HG03060 (cell line): Measurements from ENCODE around the gene PARD3B.

ENCODE experiments used
- ATAC-seq: cut with Tn5 transposase; IDR thresholded peaks from one replicate; pipeline ENCODE4 v1.9.1; 2021; ENCODE audit warnings: low read depth, moderate number of reproducible peaks; ENCODE audit not compliant: unreplicated experiment

PARD3B gene

GRCh38 chr2:205407984-205408383 is 862.7 kb downstream of the PARD3B start:
- ATAC-seq: no peak

- no peak for ATAC-seq
Measured at GRCh38 chr2:205408696-205409095, 863.4 kb downstream of the PARD3B start.

- no peak for ATAC-seq
Measured at GRCh38 chr2:205409411-205409810, 864.1 kb downstream of the PARD3B start.

GRCh38 chr2:205411558-205411957 is 866.3 kb downstream of the PARD3B start:
- no peak for ATAC-seq

- no peak for ATAC-seq
Measured at GRCh38 chr2:205424326-205424725, 879.1 kb downstream of the PARD3B start.

GRCh38 chr2:205425102-205425501 is 879.8 kb downstream of the PARD3B start:
- ATAC-seq: no peak

GRCh38 chr2:205427112-205427511 is 881.8 kb downstream of the PARD3B start:
- no peak for ATAC-seq

- ATAC-seq: no peak
Measured at GRCh38 chr2:205428811-205429210, 883.5 kb downstream of the PARD3B start.

GRCh38 chr2:205435970-205436369 is 890.7 kb downstream of the PARD3B start:
- no peak for ATAC-seq

- no peak for ATAC-seq
Measured at GRCh38 chr2:205438241-205438640, 893.0 kb downstream of the PARD3B start.

- no peak for ATAC-seq
Measured at GRCh38 chr2:205439621-205440020, 894.3 kb downstream of the PARD3B start.

- no peak for ATAC-seq
Measured at GRCh38 chr2:205441524-205441923, 896.2 kb downstream of the PARD3B start.

GRCh38 chr2:205448189-205448588 is 902.9 kb downstream of the PARD3B start:
- no peak for ATAC-seq

GRCh38 chr2:205451901-205452512 is 906.7 kb downstream of the PARD3B start:
- ATAC-seq: no peak

GRCh38 chr2:205453202-205453601 is 907.9 kb downstream of the PARD3B start:
- no peak for ATAC-seq

- no peak for ATAC-seq
Measured at GRCh38 chr2:205456682-205457081, 911.4 kb downstream of the PARD3B start.

GRCh38 chr2:205460217-205460616 is 914.9 kb downstream of the PARD3B start:
- no peak for ATAC-seq

- no peak for ATAC-seq
Measured at GRCh38 chr2:205461169-205461568, 915.9 kb downstream of the PARD3B start.

GRCh38 chr2:205461678-205462665 is 916.7 kb downstream of the PARD3B start:
- peak; percentile 54 for ATAC-seq

- ATAC-seq: no peak
Measured at GRCh38 chr2:205462681-205463345, 917.5 kb downstream of the PARD3B start.

- ATAC-seq: no peak
Measured at GRCh38 chr2:205463466-205464025, 918.3 kb downstream of the PARD3B start.
